Measurements from ENCODE around the gene TMEM221. TPM values are rescaled to one million over a fixed set of nuclear protein-coding genes. Genes with fewer than 3 reads are reported as not detected.

Gene TMEM221
- polyA plus RNA-seq, 1 donor from 2014 or later, result not detected

DNA sequence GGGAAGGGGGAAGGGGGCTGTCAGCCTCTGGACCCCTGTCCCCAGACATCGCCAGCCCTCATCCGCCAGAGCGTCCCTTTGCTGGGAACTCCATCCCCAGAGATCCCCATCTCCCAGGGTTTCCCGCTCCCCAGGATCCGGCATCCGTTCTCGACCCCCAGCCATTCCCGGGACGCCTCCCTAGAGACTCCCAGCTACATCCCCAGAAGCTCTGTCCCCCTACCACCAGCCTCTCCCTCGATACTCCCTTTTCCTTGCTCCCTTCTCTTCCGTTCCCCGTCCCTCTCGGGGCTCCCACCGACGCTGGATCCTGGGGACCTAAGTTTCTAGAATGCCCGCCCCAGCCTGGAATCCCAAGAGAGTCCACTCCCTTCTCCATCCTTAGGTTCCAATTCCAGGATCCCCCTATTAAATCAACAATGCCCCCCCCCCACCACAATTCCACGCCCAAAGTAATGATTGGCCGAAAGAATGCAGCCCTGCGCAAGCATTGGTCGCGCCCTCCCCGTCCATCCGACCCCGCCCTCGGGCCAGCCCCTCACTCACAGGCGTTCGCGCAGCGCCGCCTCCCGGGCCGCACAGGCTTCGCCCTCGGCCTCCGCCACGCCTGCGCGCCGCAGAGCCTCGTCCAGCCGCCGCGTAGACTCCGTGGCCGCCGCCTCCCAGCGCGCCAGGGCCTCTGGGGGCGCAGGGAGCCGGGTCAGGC is 57.6 kb downstream of the TMEM221 start:
- no peaks in the 10 kb centered on the region for H3F3A ChIP-seq (ENCODE audit: insufficient read depth, low read length, poor library complexity, severe bottlenecking)
- no peaks in the 10 kb centered on the region for H3K79me2 ChIP-seq (replicated peaks; ENCODE audit: insufficient read depth, low read length)
- H3K9me3 ChIP-seq (ENCODE audit: low read length), result peaks cover 5% of the 10 kb centered on the region
- no peak overlapping the region for H3K9ac ChIP-seq (ENCODE audit: low read length)
- H4K20me1 ChIP-seq (ENCODE audit: insufficient read depth), result no peaks in the 10 kb centered on the region
- H2AFZ ChIP-seq (ENCODE audit: low read depth, low read length), result no peak overlapping the region
- H3K9me2 ChIP-seq (ENCODE audit: insufficient read depth, low read length), result no peaks in the 10 kb centered on the region
- no peak overlapping the region for H3K27ac ChIP-seq (ENCODE audit: low read length)
- H3K4me3 ChIP-seq (ENCODE audit: low read length), result peak overlapping the region; percentile 62
- H3K36me3 ChIP-seq (ENCODE audit: insufficient read depth, low read length), result no peaks in the 10 kb centered on the region
- no peak overlapping the region for H3K4me2 ChIP-seq (ENCODE audit: low read length)
- peaks cover 15% of the 10 kb centered on the region for H3K27me3 ChIP-seq (ENCODE audit: insufficient read depth, low read depth, low read length)
- no peak for TF ChIP-seq EP300 (conservative IDR thresholded peaks at IDR 0.05; ENCODE audit: poor library complexity, severe bottlenecking)
- no peak for TF ChIP-seq POLR2AphosphoS5 (IDR thresholded peaks at IDR 0.05)
- no peak for TF ChIP-seq MXI1 (conservative IDR thresholded peaks at IDR 0.05; ENCODE audit: poor library complexity, severe bottlenecking)
- TF ChIP-seq, protein P1, sequence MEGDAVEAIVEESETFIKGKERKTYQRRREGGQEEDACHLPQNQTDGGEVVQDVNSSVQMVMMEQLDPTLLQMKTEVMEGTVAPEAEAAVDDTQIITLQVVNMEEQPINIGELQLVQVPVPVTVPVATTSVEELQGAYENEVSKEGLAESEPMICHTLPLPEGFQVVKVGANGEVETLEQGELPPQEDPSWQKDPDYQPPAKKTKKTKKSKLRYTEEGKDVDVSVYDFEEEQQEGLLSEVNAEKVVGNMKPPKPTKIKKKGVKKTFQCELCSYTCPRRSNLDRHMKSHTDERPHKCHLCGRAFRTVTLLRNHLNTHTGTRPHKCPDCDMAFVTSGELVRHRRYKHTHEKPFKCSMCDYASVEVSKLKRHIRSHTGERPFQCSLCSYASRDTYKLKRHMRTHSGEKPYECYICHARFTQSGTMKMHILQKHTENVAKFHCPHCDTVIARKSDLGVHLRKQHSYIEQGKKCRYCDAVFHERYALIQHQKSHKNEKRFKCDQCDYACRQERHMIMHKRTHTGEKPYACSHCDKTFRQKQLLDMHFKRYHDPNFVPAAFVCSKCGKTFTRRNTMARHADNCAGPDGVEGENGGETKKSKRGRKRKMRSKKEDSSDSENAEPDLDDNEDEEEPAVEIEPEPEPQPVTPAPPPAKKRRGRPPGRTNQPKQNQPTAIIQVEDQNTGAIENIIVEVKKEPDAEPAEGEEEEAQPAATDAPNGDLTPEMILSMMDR (IDR thresholded peaks at IDR 0.05; ENCODE audit: poor library complexity, severe bottlenecking), result peak; percentile 86
- TF ChIP-seq SMC3 (conservative IDR thresholded peaks at IDR 0.05; ENCODE audit: poor library complexity), result peak; percentile 68
- no peak for TF ChIP-seq TAF1 (IDR thresholded peaks at IDR 0.05; ENCODE audit: low read depth)
- peak; percentile 72 for TF ChIP-seq RAD21 (conservative IDR thresholded peaks at IDR 0.05)
- TF ChIP-seq, protein P2, sequence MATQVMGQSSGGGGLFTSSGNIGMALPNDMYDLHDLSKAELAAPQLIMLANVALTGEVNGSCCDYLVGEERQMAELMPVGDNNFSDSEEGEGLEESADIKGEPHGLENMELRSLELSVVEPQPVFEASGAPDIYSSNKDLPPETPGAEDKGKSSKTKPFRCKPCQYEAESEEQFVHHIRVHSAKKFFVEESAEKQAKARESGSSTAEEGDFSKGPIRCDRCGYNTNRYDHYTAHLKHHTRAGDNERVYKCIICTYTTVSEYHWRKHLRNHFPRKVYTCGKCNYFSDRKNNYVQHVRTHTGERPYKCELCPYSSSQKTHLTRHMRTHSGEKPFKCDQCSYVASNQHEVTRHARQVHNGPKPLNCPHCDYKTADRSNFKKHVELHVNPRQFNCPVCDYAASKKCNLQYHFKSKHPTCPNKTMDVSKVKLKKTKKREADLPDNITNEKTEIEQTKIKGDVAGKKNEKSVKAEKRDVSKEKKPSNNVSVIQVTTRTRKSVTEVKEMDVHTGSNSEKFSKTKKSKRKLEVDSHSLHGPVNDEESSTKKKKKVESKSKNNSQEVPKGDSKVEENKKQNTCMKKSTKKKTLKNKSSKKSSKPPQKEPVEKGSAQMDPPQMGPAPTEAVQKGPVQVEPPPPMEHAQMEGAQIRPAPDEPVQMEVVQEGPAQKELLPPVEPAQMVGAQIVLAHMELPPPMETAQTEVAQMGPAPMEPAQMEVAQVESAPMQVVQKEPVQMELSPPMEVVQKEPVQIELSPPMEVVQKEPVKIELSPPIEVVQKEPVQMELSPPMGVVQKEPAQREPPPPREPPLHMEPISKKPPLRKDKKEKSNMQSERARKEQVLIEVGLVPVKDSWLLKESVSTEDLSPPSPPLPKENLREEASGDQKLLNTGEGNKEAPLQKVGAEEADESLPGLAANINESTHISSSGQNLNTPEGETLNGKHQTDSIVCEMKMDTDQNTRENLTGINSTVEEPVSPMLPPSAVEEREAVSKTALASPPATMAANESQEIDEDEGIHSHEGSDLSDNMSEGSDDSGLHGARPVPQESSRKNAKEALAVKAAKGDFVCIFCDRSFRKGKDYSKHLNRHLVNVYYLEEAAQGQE (IDR thresholded peaks at IDR 0.05; ENCODE audit: borderline replicate concordance), result no peak
- no peak for TF ChIP-seq EZH2 (IDR thresholded peaks at IDR 0.05; ENCODE audit: borderline replicate concordance, insufficient read depth, low read length, poor library complexity, severe bottlenecking)

DNA sequence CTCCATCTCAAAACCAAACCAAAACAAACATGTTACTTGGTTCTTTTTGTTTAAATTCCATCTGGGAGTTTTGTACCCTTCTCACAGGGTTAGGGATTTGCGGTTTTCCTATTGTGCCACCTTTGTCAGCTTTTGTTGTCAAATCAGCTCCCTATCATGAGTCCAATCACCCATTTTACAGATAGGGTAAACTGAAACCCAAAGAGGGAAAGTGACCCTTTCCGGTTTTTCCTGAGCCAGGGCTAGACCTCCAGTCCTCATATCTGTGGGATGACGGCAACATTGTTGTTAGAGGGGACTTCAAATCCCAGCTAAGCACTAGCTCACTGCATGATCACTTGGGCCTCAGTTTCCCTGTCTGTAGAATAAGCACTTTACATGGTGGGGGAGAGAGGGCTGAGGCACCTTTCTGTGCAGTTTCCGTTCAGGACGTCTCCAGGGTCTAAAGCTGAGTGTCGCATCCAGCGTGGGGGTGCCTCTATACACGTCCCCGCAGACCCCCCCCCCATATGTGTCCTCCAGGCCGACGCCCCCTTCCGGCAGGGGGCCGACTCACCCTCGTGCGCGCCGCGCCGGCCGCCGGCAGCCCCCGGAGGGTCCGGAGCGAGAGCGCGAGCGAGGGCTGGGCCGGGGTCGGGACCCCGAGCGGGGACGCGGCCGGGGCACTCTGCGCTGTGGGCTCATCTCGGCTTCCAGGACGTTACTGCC is 58.4 kb downstream of the TMEM221 start:
- H3K27ac ChIP-seq (ENCODE audit: low read length), result no peak overlapping the region
- no peak overlapping the region for H3K9ac ChIP-seq (ENCODE audit: low read length)
- H3K4me3 ChIP-seq (ENCODE audit: low read length), result peak overlapping the region; percentile 62
- peaks cover 15% of the 10 kb centered on the region for H3K27me3 ChIP-seq (ENCODE audit: insufficient read depth, low read depth, low read length)
- TF ChIP-seq, protein P2 (IDR thresholded peaks at IDR 0.05; ENCODE audit: borderline replicate concordance), result no peak
- TF ChIP-seq RAD21 (conservative IDR thresholded peaks at IDR 0.05) (no peak), EZH2 (IDR thresholded peaks at IDR 0.05; ENCODE audit: borderline replicate concordance, insufficient read depth, low read length, poor library complexity, severe bottlenecking) (no peak), POLR2AphosphoS5 (IDR thresholded peaks at IDR 0.05) (no peak), SMC3 (conservative IDR thresholded peaks at IDR 0.05; ENCODE audit: poor library complexity) (no peak), TAF1 (IDR thresholded peaks at IDR 0.05; ENCODE audit: low read depth) (no peak), MXI1 (conservative IDR thresholded peaks at IDR 0.05; ENCODE audit: poor library complexity, severe bottlenecking) (no peak), EP300 (conservative IDR thresholded peaks at IDR 0.05; ENCODE audit: poor library complexity, severe bottlenecking) (no peak)
- TF ChIP-seq, protein P1 (IDR thresholded peaks at IDR 0.05; ENCODE audit: poor library complexity, severe bottlenecking), result no peak
- no peak overlapping the region for H2AFZ ChIP-seq (ENCODE audit: low read depth, low read length)
- H3F3A ChIP-seq (ENCODE audit: insufficient read depth, low read length, poor library complexity, severe bottlenecking), result no peaks in the 10 kb centered on the region
- H3K4me2 ChIP-seq (ENCODE audit: low read length), result no peak overlapping the region
- no peaks in the 10 kb centered on the region for H4K20me1 ChIP-seq (ENCODE audit: insufficient read depth)
- no peaks in the 10 kb centered on the region for H3K9me2 ChIP-seq (ENCODE audit: insufficient read depth, low read length)
- H3K9me3 ChIP-seq (ENCODE audit: low read length), result peaks cover 5% of the 10 kb centered on the region
- H3K79me2 ChIP-seq (replicated peaks; ENCODE audit: insufficient read depth, low read length), result no peaks in the 10 kb centered on the region
- no peaks in the 10 kb centered on the region for H3K36me3 ChIP-seq (ENCODE audit: insufficient read depth, low read length)
